SK-N-SH (cell line): ENCODE measurements around the gene TOMM22.

Experiments used
- CHD2 ChIP-seq: fragments of 150-350 bp; IDR thresholded peaks from 2 replicates; pipeline ENCODE4 v1.6.1; 2018; ENCODE audit warnings: low read length; ENCODE audit not compliant: partially characterized antibody
- EZH2phosphoT487 ChIP-seq: fragments of 200-600 bp; sonication (generic); IDR thresholded peaks from 2 replicates; pipeline ENCODE4 v1.6.1; 2017; ENCODE audit warnings: low read depth, mixed run types, mild to moderate bottlenecking, antibody characterized with exemption, moderate library complexity, borderline replicate concordance
- FOXM1 ChIP-seq: IDR thresholded peaks from 2 replicates; pipeline ENCODE4 v1.4.0; 2012; ENCODE audit warnings: low read depth, mild to moderate bottlenecking
- GATA2 ChIP-seq: sonication (generic); formaldehyde crosslinking; IDR thresholded peaks from 2 replicates; pipeline ENCODE4 v1.5.0; 2020; ENCODE audit warnings: mild to moderate bottlenecking, missing genetic modification reagents
- JUND ChIP-seq: IDR thresholded peaks from 2 replicates; pipeline ENCODE4 v1.4.0; 2012
- MAX ChIP-seq: IDR thresholded peaks from 2 replicates; pipeline ENCODE4 v1.4.0; 2012; ENCODE audit warnings: low read depth
- MXI1 ChIP-seq: IDR thresholded peaks from 2 replicates; pipeline ENCODE4 v1.6.1; 2012; ENCODE audit warnings: mild to moderate bottlenecking, low read depth, low read length, improper control_type of control experiment
- POLR2AphosphoS5 ChIP-seq: IDR thresholded peaks from 2 replicates; pipeline ENCODE4 v1.6.1; 2012; ENCODE audit warnings: low read depth, low read length
- RCOR1 ChIP-seq: fragments of 150-350 bp; IDR thresholded peaks from 2 replicates; pipeline ENCODE4 v1.6.1; 2017; ENCODE audit warnings: antibody characterized with exemption, low read length
- USF1 ChIP-seq: IDR thresholded peaks from 2 replicates; pipeline ENCODE4 v1.4.0; 2012; ENCODE audit warnings: low read depth, borderline replicate concordance
- TF ChIP-seq, protein P1 (sequence below): fragments of 200-600 bp; sonication (generic); IDR thresholded peaks from 2 replicates; pipeline ENCODE4 v1.6.1; 2017; ENCODE audit warnings: antibody characterized with exemption, mild to moderate bottlenecking, moderate library complexity
- TF ChIP-seq, protein P2 (sequence below): IDR thresholded peaks from 2 replicates; pipeline ENCODE4; 2012
- TF ChIP-seq, protein P3 (sequence below): fragments of 150-350 bp; IDR thresholded peaks from 2 replicates; pipeline ENCODE4 v1.6.1; 2017; ENCODE audit warnings: antibody characterized with exemption, low read length, low read depth, borderline replicate concordance

DNA sequence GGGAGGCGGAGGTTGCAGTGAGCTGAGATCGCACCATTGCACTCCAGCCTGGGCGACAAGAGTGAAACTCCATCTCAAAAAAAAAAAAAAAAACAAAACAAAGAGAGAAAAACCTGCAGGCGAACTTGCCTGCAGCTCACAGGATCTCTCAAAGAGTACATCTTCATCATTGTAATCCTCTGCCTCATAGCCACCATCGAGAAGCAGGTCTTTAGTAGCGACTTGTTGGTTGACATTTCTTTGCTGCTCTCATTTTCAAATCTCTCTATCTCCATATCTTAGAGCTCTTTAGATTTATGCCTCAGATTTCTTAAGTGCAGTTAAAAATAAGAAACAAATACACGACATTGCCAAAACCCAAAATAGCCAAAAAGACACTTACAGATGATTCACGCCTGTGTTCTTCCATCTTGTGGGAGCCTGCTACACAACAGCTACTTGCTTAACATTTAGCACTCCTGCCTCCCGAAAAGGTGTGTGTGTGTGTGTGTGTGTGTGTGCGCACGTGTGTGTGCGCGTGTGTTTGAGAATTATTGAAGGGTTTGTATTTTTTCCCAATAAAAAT is 40.2 kb upstream of the TOMM22 start:
- TF ChIP-seq POLR2AphosphoS5: no peak
- no peak for TF ChIP-seq FOXM1
- TF ChIP-seq JUND: no peak
- TF ChIP-seq, protein P1, sequence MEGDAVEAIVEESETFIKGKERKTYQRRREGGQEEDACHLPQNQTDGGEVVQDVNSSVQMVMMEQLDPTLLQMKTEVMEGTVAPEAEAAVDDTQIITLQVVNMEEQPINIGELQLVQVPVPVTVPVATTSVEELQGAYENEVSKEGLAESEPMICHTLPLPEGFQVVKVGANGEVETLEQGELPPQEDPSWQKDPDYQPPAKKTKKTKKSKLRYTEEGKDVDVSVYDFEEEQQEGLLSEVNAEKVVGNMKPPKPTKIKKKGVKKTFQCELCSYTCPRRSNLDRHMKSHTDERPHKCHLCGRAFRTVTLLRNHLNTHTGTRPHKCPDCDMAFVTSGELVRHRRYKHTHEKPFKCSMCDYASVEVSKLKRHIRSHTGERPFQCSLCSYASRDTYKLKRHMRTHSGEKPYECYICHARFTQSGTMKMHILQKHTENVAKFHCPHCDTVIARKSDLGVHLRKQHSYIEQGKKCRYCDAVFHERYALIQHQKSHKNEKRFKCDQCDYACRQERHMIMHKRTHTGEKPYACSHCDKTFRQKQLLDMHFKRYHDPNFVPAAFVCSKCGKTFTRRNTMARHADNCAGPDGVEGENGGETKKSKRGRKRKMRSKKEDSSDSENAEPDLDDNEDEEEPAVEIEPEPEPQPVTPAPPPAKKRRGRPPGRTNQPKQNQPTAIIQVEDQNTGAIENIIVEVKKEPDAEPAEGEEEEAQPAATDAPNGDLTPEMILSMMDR: no peak
- TF ChIP-seq MAX: no peak
- TF ChIP-seq USF1: no peak
- TF ChIP-seq EZH2phosphoT487: no peak
- no peak for TF ChIP-seq GATA2 (CRISPR knock-in tag)
- TF ChIP-seq, protein P2, sequence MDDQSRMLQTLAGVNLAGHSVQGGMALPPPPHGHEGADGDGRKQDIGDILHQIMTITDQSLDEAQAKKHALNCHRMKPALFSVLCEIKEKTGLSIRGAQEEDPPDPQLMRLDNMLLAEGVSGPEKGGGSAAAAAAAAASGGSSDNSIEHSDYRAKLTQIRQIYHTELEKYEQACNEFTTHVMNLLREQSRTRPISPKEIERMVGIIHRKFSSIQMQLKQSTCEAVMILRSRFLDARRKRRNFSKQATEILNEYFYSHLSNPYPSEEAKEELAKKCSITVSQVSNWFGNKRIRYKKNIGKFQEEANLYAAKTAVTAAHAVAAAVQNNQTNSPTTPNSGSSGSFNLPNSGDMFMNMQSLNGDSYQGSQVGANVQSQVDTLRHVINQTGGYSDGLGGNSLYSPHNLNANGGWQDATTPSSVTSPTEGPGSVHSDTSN: no peak
- no peak for TF ChIP-seq CHD2
- no peak for TF ChIP-seq RCOR1
- no peak for TF ChIP-seq MXI1
- TF ChIP-seq, protein P3, sequence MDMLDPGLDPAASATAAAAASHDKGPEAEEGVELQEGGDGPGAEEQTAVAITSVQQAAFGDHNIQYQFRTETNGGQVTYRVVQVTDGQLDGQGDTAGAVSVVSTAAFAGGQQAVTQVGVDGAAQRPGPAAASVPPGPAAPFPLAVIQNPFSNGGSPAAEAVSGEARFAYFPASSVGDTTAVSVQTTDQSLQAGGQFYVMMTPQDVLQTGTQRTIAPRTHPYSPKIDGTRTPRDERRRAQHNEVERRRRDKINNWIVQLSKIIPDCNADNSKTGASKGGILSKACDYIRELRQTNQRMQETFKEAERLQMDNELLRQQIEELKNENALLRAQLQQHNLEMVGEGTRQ: no peak
